ENCODE data around the gene NLRC3.

- no peak for TF ChIP-seq EZH2 (IDR thresholded peaks at IDR 0.05; ENCODE audit: low read length, unreplicated experiment)
- TF ChIP-seq CTCF (conservative IDR thresholded peaks at IDR 0.05; ENCODE audit: low read depth, low read length) = no peak
Measured at GRCh38 chr16:3564889-3565141, 12.4 kb downstream of the NLRC3 start.

Data from PC-3 (cell line).